Body of pancreas (tissue), 4 donors: ENCODE data around the gene CD151. TPM values are rescaled to one million over a fixed set of nuclear protein-coding genes. Genes with fewer than 3 reads are reported as not detected.
A peak's percentile ranks its signal among the peaks of the same experiment; 100 is the strongest.

Experiments
- ATAC-seq: fragments of 150-250 bp; one replicate; pipeline ENCODE4 v1.9.1; 2016
- DNase-seq, 4 donors: peaks; one replicate each; pipeline ENCODE4 v3.0.0-alpha.2; 2019
- H3K27ac ChIP-seq, 4 donors: fragments of 200-600 bp; sonication (generic); 1 replicate in 3 of 4; 2 replicates in 1 of 4; pipeline versions ENCODE4 v1.5.1 to v1.6.1; 2016 to 2019; ENCODE audit warnings: mild to moderate bottlenecking in 1 of 4, mixed read lengths in 1 of 4, moderate library complexity in 1 of 4
- H3K27me3 ChIP-seq, 2 donors: fragments of 200-600 bp; sonication (generic); one replicate each; pipeline ENCODE4 v1.6.0; 2016; ENCODE audit warnings: mild to moderate bottlenecking in 1 of 2
- H3K36me3 ChIP-seq, 2 donors: fragments of 200-600 bp; sonication (generic); replicated peaks in 1 of 2; 2 replicates each; pipeline ENCODE4 v1.5.1; 2016; ENCODE audit warnings: low read depth in 2 of 2; ENCODE audit not compliant: insufficient read depth in 1 of 2
- H3K4me1 ChIP-seq: fragments of 200-600 bp; sonication (generic); one replicate; pipeline ENCODE4 v1.6.0; 2016
- H3K4me3 ChIP-seq, 2 donors: fragments of 200-600 bp; sonication (generic); 1 replicate in 1 of 2; 2 replicates in 1 of 2; pipeline ENCODE4 v1.5.1; 2016 to 2019
- H3K9me3 ChIP-seq, 3 donors: fragments of 200-600 bp; sonication (generic); 1 replicate in 2 of 3; 2 replicates in 1 of 3; pipeline ENCODE4 v1.5.1; 2016
- POLR2A ChIP-seq, 3 donors: fragments of 450-650 bp; IDR thresholded peaks; one replicate each; pipeline ENCODE4 v1.6.1; 2016; ENCODE audit warnings: antibody characterized with exemption in 3 of 3, mild to moderate bottlenecking in 2 of 3
- WGBS, 2 donors: methylation state at CpG; one replicate each; pipeline ENCODE4 v1.1.5; 2017; 5-methylcytosine and 5-hydroxymethylcytosine counted together
- intact Hi-C: fragments of 100-400 bp; cut with DNase I; formaldehyde crosslinking; loops from one replicate; pipeline ENCODE4 v1.15.1; 2023
- total RNA-seq, 2 donors: library from RNA; depleted of rRNA; stranded (reverse); fragments of >200 nt; gene quantifications; one replicate each; pipeline ENCODE4 v1.1.0, GENCODE V29; 2016
- TF ChIP-seq, protein P1 (sequence below), 7 experiments: fragments of 450-650 bp in 4 of 7; fragments of 200-600 bp in 3 of 7; sonication (generic) in 3 of 7; IDR thresholded peaks; one replicate each; pipeline ENCODE4 v1.5.1; 2016 to 2019; ENCODE audit warnings: antibody characterized with exemption in 7 of 7

CD151 gene
- total RNA-seq, 2 donors from 2014 or later, result 152 to 282 TPM

DNA sequence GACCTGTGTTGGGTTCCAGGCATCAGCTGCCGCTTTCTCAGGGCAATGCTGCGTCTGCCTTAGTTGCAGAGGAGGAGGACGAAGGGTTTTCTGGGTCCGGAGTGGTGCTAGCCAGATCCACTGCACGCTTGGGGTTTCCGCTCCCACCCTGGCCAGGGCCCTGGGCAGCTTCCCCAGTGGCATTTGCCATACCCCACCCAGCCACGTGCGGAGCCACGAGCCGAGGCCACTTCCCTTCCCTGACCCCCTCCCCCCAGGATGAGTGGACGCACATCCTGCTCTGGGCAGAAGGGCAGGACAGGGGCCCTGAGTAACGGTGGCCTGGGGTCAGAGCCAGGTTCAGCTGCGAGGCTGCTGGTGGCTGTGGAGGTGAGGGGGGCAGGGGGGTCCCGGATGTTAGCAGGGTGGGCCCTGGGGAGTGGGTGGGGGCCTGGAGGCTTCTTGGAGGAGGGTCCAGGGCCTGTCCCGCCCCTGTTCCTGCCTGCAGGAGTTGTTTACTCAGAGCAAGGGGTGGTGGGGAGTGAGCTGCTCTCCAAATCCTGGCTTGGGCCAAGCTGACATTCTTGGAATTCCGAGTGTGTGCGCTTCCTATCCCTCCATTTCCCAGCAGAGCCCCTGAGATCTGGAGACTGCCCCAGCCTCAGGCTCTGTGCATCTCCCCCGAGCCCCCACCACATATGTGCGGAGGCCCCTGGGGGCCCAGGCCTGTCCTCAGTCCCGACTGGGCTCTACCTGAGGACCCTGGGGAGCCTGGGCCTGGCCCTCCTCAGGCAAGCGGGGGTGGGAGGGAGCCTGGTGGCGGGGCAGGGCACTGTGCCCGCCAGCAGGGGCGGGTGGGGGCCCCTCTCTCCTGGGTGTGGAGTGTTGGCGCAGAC, 11.3 kb downstream of the CD151 start:
- peaks cover 64% of the 10 kb centered on the region for H3K4me1 ChIP-seq

DNA sequence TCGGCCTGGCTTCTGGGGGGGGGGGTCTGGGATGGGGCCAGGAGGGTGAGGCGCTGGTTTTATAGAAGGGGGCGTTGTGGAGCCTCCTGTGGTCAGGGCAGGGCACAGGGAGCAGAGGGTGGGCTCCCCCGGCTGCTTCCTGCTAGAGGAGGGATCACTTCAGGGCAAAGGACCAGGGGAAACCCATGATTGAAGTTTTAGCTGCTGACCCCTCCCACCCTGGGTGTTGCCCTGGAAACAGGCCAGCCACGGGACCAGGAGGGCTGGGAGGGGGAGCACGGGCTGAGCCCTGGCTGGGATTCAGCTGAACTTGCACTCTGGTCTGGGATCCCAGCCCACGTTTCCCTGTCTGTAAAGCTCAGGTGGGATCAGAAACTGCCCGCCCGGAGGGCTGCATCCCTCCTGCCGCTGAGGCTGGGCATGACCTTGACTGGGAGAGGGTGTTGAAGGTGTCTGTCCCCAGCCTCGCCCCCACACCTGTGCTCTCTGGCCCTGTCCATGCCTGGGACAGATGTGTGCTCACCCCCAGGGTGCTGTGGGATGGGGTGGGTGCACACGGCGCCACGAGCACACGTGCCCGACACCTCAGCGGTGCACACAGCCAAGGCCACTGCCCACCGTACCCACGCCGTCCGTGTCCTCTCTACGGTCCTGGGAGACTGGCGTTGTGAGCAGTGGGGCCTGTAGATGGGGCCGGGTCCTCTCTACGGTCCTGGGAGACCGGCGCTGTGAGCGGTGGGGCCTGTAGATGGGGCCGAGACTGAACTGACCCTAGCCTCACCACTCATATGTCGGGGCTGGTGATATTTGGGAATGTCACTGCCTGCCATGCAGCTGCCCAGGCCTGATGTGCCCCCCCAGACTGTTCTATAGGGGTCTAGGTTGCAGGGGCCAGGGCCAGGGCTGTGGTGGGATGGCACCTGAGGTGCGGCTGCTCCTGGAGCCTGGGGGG, 12.2 kb downstream of the CD151 start:
- Histone ChIP-seq H3K27ac (peak overlapping the region; percentile 82 to 96 (median 92)), H3K9me3 (no peaks in the 10 kb centered on the region), H3K4me1 (peaks cover 66% of the 10 kb centered on the region), H3K36me3 (peaks cover 0 to 2% of the 10 kb centered on the region in 2 donors), H3K4me3 (no peak overlapping the region), H3K27me3 (peaks cover 0 to 6% of the 10 kb centered on the region in 2 donors)
- 47% methylated on average over 28 of the region's 31 CpGs; no CpG with 5 or more reads in 1 of the 2 donors for WGBS, 2 donors
- DNase-seq, result peak; percentile 77 to 92 (median 88)
- intact Hi-C loops, result loop anchor here (5.0 kb wide), 1 partner anchor 77 kb away; no protein-coding TSS in a partner anchor
- peak; percentile 31 for ATAC-seq
- peak in 1 of 3 donors; percentile 16 for TF ChIP-seq POLR2A (IDR thresholded peaks at IDR 0.05)
- TF ChIP-seq, protein P1, sequence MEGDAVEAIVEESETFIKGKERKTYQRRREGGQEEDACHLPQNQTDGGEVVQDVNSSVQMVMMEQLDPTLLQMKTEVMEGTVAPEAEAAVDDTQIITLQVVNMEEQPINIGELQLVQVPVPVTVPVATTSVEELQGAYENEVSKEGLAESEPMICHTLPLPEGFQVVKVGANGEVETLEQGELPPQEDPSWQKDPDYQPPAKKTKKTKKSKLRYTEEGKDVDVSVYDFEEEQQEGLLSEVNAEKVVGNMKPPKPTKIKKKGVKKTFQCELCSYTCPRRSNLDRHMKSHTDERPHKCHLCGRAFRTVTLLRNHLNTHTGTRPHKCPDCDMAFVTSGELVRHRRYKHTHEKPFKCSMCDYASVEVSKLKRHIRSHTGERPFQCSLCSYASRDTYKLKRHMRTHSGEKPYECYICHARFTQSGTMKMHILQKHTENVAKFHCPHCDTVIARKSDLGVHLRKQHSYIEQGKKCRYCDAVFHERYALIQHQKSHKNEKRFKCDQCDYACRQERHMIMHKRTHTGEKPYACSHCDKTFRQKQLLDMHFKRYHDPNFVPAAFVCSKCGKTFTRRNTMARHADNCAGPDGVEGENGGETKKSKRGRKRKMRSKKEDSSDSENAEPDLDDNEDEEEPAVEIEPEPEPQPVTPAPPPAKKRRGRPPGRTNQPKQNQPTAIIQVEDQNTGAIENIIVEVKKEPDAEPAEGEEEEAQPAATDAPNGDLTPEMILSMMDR (IDR thresholded peaks at IDR 0.05), result no peak

More for the DNA sequence above, 11.3 kb downstream of the CD151 start:
- Histone ChIP-seq H3K27me3 (peaks cover 0 to 2% of the 10 kb centered on the region in 2 donors), H3K36me3 (peaks cover 0 to 7% of the 10 kb centered on the region in 2 donors), H3K9me3 (no peaks in the 10 kb centered on the region), H3K4me3 (peak overlapping the region in 1 of 2 donors; percentile 81), H3K27ac (peak overlapping the region; percentile 82 to 96 (median 92))
- ATAC-seq (peak; percentile 44), DNase-seq (peak; percentile 76 to 91 (median 82))
- intact Hi-C loops, result no loop called here
- TF ChIP-seq POLR2A (IDR thresholded peaks at IDR 0.05), result peak; percentile 7 to 62 (median 52)
- TF ChIP-seq, protein P1 (IDR thresholded peaks at IDR 0.05), result peak in 1 of 7 experiments; percentile 16
- WGBS, 2 donors, result 6 to 20% methylated on average over 2 to 24 of the region's 25 CpGs

GRCh38 chr11:845872-846495, 13.2 kb downstream of the CD151 start:
- H3K27me3 ChIP-seq, result peaks cover 0 to 6% of the 10 kb centered on the region in 2 donors
- H3K4me3 ChIP-seq, result no peak overlapping the region
- intact Hi-C loops, result loop anchor here (5.0 kb wide), 1 partner anchor 76 kb away; no protein-coding TSS in a partner anchor
- no peaks in the 10 kb centered on the region for H3K9me3 ChIP-seq
- peak overlapping the region in 3 of 4 donors; percentile 91 to 96 (median 93) for H3K27ac ChIP-seq
- no peaks in the 10 kb centered on the region for H3K36me3 ChIP-seq
- H3K4me1 ChIP-seq, result peaks cover 66% of the 10 kb centered on the region
- no peak for DNase-seq
- no peak for ATAC-seq
- 53 to 58% methylated on average over 3 to 8 of the region's 8 CpGs for WGBS, 2 donors
- TF ChIP-seq, protein P1 (IDR thresholded peaks at IDR 0.05), result no peak
- no peak for TF ChIP-seq POLR2A (IDR thresholded peaks at IDR 0.05)

- no peak for TF ChIP-seq POLR2A (IDR thresholded peaks at IDR 0.05)
- ATAC-seq (no peak), DNase-seq (no peak)
- Histone ChIP-seq H3K27ac (peak overlapping the region in 2 of 4 donors; percentile 27 to 93), H3K4me3 (no peak overlapping the region), H3K4me1 (peaks cover 60% of the 10 kb centered on the region), H3K9me3 (no peaks in the 10 kb centered on the region), H3K36me3 (no peaks in the 10 kb centered on the region), H3K27me3 (peaks cover 0 to 6% of the 10 kb centered on the region in 2 donors)
- WGBS, 2 donors, result 63 to 78% methylated on average over 7 to 11 of the region's 11 CpGs
- intact Hi-C loops, result loop anchor here (5.0 kb wide), 1 partner anchor 76 kb away; no protein-coding TSS in a partner anchor
Measured at GRCh38 chr11:846496-847098, 13.8 kb downstream of the CD151 start.
